SH-SY5Y (cell line): ENCODE results near the gene TYW3.

Experiments
- GATA2 ChIP-seq: IDR thresholded peaks from 2 replicates; pipeline ENCODE4 v1.6.1; 2011; ENCODE audit warnings: mild to moderate bottlenecking, low read depth, low read length
- GATA3 ChIP-seq: IDR thresholded peaks from 2 replicates; pipeline ENCODE4 v1.6.1; 2011; ENCODE audit warnings: low read depth, mild to moderate bottlenecking, low read length, moderate library complexity

The TYW3 gene

DNA sequence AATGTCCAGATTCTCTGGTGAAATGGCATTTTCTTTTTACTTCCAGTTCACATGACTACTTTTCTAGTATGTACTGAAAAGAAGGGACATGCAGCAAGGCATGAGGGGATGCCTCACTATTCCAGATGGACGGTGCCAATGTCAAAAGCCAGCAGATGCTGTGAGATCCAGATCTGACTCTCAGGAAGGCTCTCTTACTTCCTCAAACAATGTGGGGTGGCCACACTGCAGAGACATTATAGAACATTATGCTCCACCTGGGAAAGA lies 17.8 kb upstream of the TYW3 start:
- no peak for TF ChIP-seq GATA3
- TF ChIP-seq GATA2, result no peak

DNA sequence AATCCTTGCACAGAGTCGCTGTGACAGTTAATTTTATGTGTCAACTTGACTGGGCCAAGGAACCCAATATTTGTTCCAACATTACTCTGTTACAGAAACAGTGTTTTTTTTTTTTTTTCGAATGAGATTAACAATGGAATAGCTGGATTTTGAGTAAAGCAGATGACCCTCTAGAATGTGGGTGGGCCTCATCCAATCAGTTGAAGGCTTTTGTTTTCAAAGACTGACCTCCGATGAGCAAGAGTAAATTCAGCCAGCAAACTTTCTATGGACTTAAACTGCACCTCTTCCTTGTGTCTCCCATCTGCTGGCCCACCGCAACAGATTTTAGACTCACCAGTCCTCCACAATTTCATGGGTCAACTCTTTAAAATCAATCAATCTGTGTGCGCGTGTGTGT lies 17.1 kb upstream of the TYW3 start:
- TF ChIP-seq GATA3 (no peak), GATA2 (no peak)

- TF ChIP-seq GATA3 (no peak), GATA2 (no peak)
These were observed 16.1 kb upstream of the TYW3 start for GRCh38 chr1:74716822-74717221.

- TF ChIP-seq GATA3 (no peak), GATA2 (no peak)
These were observed 15.3 kb upstream of the TYW3 start for GRCh38 chr1:74717626-74718025.

DNA sequence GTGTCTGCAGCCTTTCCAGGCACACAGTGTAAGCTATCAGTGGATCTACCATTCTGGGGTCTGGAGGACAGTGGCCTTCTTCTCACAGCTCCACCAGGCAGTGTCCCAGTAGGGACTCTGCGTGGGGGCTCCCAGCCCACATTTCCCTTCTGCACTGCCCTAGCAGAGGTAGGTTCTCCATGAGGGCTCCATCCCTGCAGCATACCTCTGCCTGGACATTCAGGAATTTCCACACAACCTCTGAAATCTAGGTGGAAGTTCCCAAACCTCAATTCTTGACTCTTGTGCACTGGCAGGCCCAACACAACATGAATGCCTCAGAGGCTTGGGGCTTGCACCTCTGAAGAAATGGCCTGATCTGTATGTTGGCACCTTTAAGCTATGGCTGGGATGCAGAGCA lies 6.9 kb upstream of the TYW3 start:
- TF ChIP-seq GATA3, result no peak

- TF ChIP-seq GATA3, result no peak
- no peak for TF ChIP-seq GATA2
These were observed 4.2 kb upstream of the TYW3 start for GRCh38 chr1:74728736-74729135.

GRCh38 chr1:74729741-74730478 lies 3.0 kb upstream of the TYW3 start:
- peak; percentile 54 for TF ChIP-seq GATA2
- TF ChIP-seq GATA3, result peak; percentile 41; the same call in 1 of the 2 replicates

DNA sequence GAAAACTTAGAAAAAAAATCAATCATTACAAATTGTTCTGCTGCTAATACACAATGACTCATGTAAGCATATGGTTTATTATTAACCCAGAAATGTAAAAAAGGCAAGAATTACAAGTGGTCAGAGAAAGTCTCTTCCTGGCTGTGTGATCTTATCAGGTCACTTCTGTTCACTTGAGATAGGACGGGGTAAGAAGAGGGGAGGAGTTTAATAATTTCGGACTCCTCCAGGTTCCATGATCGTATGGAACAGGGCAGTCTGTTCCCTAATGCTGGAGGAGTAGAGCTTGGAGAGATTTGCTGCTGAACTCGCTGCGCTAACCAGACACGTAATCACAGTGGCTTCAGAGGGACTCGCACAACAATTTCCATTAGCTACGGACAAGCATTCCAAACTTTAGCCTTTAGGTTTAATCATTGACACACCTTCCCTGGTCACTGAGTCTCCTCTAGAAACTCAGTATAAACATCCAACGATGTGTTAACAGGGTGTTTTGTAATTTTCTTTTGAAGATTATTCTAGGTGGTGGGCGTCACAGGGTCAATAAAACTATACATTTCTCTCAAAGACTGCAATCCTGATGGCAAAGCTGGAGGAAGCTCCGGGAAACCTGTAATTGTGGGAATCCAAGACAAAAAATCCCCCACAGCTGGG lies 1.4 kb upstream of the TYW3 start:
- no peak for TF ChIP-seq GATA3
- TF ChIP-seq GATA2, result no peak

- TF ChIP-seq GATA2, result no peak
- no peak for TF ChIP-seq GATA3
These were observed 892 bp downstream of the TYW3 start for GRCh38 chr1:74733604-74734484.

GRCh38 chr1:74737333-74737732 lies 4.4 kb downstream of the TYW3 start:
- TF ChIP-seq GATA3, result no peak

DNA sequence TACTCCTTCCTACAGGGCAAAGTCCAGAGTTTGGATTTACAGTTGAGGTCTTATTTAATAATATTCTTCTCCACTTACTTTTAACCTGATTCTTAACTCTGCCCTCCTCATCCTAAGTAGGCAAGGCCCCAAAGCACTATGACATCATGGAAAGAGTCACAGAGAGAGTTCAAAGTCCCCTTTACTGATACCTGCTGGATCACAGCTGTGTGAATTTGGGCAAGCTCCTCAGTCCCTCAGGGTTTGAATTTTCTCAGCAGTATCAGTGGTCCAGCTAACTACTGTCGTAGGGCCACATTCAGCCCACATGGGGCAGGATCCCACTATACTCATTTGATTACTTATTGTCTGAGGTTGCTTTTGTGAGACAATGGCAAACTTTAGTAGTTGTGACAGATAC lies 16.0 kb downstream of the TYW3 start:
- TF ChIP-seq GATA3, result no peak
- no peak for TF ChIP-seq GATA2

GRCh38 chr1:74753104-74753503 lies 20.2 kb downstream of the TYW3 start:
- no peak for TF ChIP-seq GATA3
- no peak for TF ChIP-seq GATA2

- TF ChIP-seq GATA2 (no peak), GATA3 (no peak)
These were observed 22.5 kb downstream of the TYW3 start for GRCh38 chr1:74755475-74755874.

DNA sequence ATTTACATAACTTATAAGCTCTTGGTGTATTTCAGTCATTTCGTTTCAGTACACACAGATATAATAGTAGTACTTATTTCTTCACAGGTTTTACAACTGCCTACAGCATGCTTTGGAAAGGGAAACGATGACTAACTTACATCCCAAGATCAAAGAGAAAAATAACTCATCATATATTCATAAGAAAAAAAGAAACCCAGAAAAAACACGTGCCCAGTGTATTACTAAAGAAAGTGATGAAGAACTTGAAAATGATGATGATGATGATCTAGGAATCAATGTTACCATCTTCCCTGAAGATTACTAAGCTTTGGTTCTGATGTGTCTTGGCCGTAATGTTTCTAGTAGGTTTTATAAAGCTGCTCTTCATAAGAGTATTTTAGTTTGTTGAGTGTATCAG lies 30.9 kb downstream of the TYW3 start:
- no peak for TF ChIP-seq GATA2
- TF ChIP-seq GATA3, result no peak

DNA sequence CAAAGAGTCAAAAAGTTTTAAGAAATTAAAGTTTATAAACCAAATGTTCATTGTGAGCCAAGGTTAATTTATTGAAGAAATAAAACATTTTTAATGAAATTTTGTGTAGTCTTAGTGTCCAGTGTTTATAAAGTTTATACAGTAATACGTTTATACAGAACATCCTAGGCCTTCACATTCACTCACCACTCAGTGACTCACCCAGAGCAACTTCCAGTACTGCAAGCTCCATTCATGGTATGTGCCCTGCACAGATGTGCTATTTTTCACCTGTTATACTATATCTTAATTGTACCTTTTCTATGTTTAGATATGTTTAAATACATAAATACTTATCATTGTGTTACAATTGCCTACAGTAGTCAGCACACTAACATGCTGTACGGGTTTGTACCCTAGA lies 33.6 kb downstream of the TYW3 start:
- no peak for TF ChIP-seq GATA2
- no peak for TF ChIP-seq GATA3

- TF ChIP-seq GATA3, result no peak
- no peak for TF ChIP-seq GATA2
These were observed 34.5 kb downstream of the TYW3 start for GRCh38 chr1:74767490-74767889.
